Stimulated activated naive CD4-positive, alpha-beta T cell (primary cell): ENCODE results near the gene GCNT2.
"Not testable (repeated sequence)": the region's sequence is repeated elsewhere in the genome, so short reads cannot be mapped to it uniquely, and the experiment has no call there.

Source experiments
- DNase-seq, 6 experiments: peaks; one replicate each; lab custom pipeline; 2025; lab: John Stamatoyannopoulos, UW

Gene GCNT2

GRCh38 chr6:10612161-10612560 lies 91.0 kb downstream of the GCNT2 start:
- no peak for DNase-seq

GRCh38 chr6:10613077-10613476 lies 91.9 kb downstream of the GCNT2 start:
- no peak for DNase-seq

- DNase-seq = no peak
Observed at GRCh38 chr6:10613723-10614122, 92.6 kb downstream of the GCNT2 start.

GRCh38 chr6:10615675-10616074 lies 94.5 kb downstream of the GCNT2 start:
- no peak for DNase-seq

- not testable (repeated sequence) for DNase-seq
Observed at GRCh38 chr6:10616266-10616665, 95.1 kb downstream of the GCNT2 start.

DNA sequence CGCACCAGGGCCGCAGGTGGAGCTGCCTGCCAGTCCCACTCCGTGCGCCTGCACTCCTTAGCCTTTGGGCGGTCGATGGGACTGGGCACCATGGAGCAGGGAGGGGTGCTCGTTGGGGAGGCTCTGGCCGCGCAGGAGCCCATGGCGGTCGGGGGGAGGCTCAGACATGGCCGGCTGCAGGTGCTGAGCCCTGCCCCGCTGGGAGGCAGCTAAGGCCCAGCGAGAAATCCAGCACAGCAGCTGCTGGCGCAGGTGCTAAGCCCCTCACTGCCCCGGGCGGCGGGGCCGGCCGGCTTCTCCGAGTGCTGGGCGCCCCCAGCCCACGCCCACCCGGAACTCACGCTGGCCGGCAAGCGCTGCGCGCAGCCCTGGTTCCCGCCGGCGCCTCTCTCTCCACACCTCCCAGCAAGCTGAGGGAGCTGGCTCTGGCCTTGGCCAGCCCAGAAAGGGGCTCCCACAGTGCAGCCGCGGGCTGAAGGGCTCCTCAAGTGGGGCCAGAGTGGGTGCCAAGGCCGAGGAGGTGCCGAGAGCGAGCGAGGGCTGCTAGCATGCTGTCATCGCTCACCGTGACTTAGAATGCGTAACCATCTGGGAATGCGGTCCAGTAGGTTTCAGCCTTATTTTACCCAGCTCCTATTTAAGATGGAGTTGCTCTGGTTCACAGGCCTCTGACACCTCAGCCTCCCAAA lies 96.0 kb downstream of the GCNT2 start:
- DNase-seq = no peak

DNA sequence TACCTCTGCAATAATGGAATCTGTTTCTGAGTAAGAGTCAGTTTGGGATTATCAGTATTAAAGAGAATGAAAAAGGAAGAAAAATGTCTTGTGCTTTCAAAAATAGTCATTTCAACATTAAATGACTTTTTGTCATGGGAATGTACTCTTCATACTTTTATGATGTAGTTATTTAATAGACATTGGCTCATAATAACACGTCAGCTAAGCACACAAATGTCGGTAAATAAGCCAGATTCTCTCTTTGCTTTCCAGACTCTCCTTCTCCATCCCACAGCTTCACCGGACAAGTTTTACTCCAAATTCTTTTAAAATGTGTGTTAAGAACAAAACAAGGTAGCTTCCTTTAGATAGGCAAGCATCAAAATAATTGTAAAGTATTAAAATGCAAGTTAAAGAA lies 97.3 kb downstream of the GCNT2 start:
- DNase-seq = no peak

GRCh38 chr6:10621213-10621612 lies 100.1 kb downstream of the GCNT2 start:
- DNase-seq = no peak

GRCh38 chr6:10621847-10622246 lies 100.7 kb downstream of the GCNT2 start:
- DNase-seq = no peak

GRCh38 chr6:10624836-10625235 lies 103.7 kb downstream of the GCNT2 start:
- DNase-seq = no peak

DNA sequence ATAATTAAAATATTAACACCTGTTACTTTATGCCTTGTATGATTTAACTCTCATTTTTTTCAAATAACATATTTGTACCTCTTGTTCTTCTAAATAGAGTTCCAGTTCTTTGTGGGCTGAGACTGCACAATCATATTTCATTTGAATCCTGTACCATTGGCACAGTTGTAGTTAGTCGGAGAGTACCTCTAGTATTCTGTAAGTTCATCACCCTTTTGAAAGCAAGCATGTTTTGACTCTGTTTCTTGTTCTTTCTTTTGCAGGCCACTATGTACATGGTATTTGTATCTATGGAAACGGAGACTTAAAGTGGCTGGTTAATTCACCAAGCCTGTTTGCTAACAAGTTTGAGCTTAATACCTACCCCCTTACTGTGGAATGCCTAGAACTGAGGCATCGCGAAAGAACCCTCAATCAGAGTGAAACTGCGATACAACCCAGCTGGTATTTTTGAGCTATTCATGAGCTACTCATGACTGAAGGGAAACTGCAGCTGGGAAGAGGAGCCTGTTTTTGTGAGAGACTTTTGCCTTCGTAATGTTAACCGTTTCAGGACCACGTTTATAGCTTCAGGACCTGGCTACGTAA lies 105.1 kb downstream of the GCNT2 start:
- no peak for DNase-seq

GRCh38 chr6:10627800-10628199 lies 106.6 kb downstream of the GCNT2 start:
- no peak for DNase-seq

DNA sequence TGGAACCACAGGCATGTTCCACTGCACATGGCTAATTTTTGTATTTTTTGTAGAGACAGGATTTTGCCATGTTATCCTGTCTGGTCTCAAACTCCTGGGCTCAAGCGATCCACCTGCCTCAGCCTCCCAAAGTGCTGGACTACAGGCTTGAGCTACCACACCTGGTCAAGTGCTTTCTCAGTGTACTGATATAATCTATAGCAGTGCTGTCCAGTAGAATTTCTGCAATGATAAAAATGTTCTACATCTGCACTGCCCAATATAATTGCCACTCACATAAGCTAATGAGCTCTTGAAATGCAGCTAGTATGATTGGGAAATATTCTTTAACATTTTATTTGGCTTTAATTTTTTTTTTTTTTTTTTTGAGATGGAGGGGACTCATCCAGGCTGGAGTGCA lies 109.0 kb downstream of the GCNT2 start:
- DNase-seq = no peak

- no peak for DNase-seq
Observed at GRCh38 chr6:10633216-10633615, 112.1 kb downstream of the GCNT2 start.

GRCh38 chr6:10640412-10640811 lies 119.3 kb downstream of the GCNT2 start:
- no peak for DNase-seq

DNA sequence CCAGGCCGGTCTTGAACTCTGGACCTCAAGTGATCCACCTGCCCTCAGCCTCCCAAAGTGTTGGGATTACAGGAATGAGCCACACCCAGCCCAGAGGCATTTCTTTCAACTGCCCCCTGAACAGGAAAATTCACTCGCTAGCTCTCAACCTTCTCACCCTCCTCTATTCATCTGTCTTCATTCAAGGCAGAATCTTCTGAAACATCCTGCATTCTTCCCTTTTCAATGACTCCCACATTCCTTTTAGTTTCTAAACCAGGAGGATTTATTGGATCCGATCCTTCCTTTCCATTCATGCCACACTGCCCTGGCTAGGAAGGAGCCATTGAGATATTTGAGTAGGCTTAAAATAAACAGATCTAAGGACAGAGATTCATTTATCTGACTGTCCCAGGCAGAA lies 120.4 kb downstream of the GCNT2 start:
- no peak for DNase-seq

- no peak for DNase-seq
Observed at GRCh38 chr6:10643201-10643651, 122.1 kb downstream of the GCNT2 start.

GRCh38 chr6:10644225-10644624 lies 123.1 kb downstream of the GCNT2 start:
- no peak for DNase-seq

GRCh38 chr6:10655508-10656055 lies 134.4 kb downstream of the GCNT2 start:
- DNase-seq = peak in 1 of 6 experiments; percentile 14

- no peak for DNase-seq
Observed at GRCh38 chr6:10658910-10659698, 138.0 kb downstream of the GCNT2 start.

GRCh38 chr6:10659699-10660348 lies 138.7 kb downstream of the GCNT2 start:
- no peak for DNase-seq
